ENCODE measurements around the gene SNCB. TPM values are rescaled to one million over a fixed set of nuclear protein-coding genes. Genes with fewer than 3 reads are reported as not detected.

Gene SNCB
- polyA plus RNA-seq, 1 of the 3 experiments (the other 2 are of a cell fraction), result 0.33 TPM

- H3K4me1 ChIP-seq (ENCODE audit: control insufficient read depth in 1 of 2, insufficient read depth in 2 of 2, low read depth in 1 of 2, low read length in 1 of 2), result peaks cover 0 to 30% of the 10 kb centered on the region in 2 experiments; a peak in 1 of 4 replicates
- peaks cover 3% of the 10 kb centered on the region for H3F3A ChIP-seq (replicated peaks; ENCODE audit: insufficient read depth)
- ChIA-PET CTCF (interaction anchor here (1.5 to 3.8 kb wide), 3 partner anchors 27 to 63 kb away, joined by 4 to 15 read pairs (median 6); no protein-coding TSS in a partner anchor), POLR2A (interaction anchor here (0.6 kb wide), 1 partner anchor 8 kb away, joined by 3 read pairs; no protein-coding TSS in a partner anchor)
- H3K27ac ChIP-seq (ENCODE audit: low read depth in 2 of 2, low read length in 1 of 2), result no peak overlapping the region
- DNase-seq, result no peak
- H3K27me3 ChIP-seq (ENCODE audit: insufficient read depth), result no peaks in the 10 kb centered on the region
- no peak overlapping the region for H3K4me2 ChIP-seq
- no peaks in the 10 kb centered on the region for H3K9me3 ChIP-seq
- WGBS (ENCODE audit: low lambda C conversion rate), result 100% methylated on average over 3 of the region's 3 CpGs
- H3K36me3 ChIP-seq (replicated peaks in 1 of 2; ENCODE audit: control insufficient read depth in 1 of 2, insufficient read depth in 2 of 2, low read length in 1 of 2), result no peaks in the 10 kb centered on the region
- H2AFZ ChIP-seq (ENCODE audit: low read depth), result no peak overlapping the region
- no peaks in the 10 kb centered on the region for H3K9me2 ChIP-seq
- no peak for TF ChIP-seq TCF12 (IDR thresholded peaks at IDR 0.05)
- TF ChIP-seq JUND (IDR thresholded peaks at IDR 0.05), result no peak
- no peak for TF ChIP-seq NFIC (IDR thresholded peaks at IDR 0.05; ENCODE audit: borderline replicate concordance)
- no peak for TF ChIP-seq USF1 (IDR thresholded peaks at IDR 0.05; ENCODE audit: borderline replicate concordance, low read depth)
- no peak for TF ChIP-seq REST (IDR thresholded peaks at IDR 0.05; ENCODE audit: low read depth, low read length)
- TF ChIP-seq MEF2A (IDR thresholded peaks at IDR 0.05; ENCODE audit: borderline replicate concordance, low read depth), result no peak
- TF ChIP-seq, protein P1, sequence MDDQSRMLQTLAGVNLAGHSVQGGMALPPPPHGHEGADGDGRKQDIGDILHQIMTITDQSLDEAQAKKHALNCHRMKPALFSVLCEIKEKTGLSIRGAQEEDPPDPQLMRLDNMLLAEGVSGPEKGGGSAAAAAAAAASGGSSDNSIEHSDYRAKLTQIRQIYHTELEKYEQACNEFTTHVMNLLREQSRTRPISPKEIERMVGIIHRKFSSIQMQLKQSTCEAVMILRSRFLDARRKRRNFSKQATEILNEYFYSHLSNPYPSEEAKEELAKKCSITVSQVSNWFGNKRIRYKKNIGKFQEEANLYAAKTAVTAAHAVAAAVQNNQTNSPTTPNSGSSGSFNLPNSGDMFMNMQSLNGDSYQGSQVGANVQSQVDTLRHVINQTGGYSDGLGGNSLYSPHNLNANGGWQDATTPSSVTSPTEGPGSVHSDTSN (IDR thresholded peaks at IDR 0.05), result no peak
- TF ChIP-seq CTCF (IDR thresholded peaks at IDR 0.05), result no peak
- H3K79me2 ChIP-seq (ENCODE audit: insufficient read depth), result peaks cover 21% of the 10 kb centered on the region
- no peak overlapping the region for H3K9ac ChIP-seq
- no peak overlapping the region for H3K4me3 ChIP-seq (ENCODE audit: low read depth in 2 of 2, low read length in 1 of 2)
- H4K20me1 ChIP-seq (ENCODE audit: insufficient read depth), result peaks cover 44% of the 10 kb centered on the region; the same call in 1 of the 2 replicates
These were observed 24.3 kb downstream of the SNCB start for GRCh38 chr5:176606032-176606431.

- Histone ChIP-seq H3F3A (replicated peaks; ENCODE audit: insufficient read depth) (no peaks in the 10 kb centered on the region), H3K36me3 (replicated peaks in 1 of 2; ENCODE audit: control insufficient read depth in 1 of 2, insufficient read depth in 2 of 2, low read length in 1 of 2) (peaks cover 0 to 5% of the 10 kb centered on the region in 2 experiments), H4K20me1 (ENCODE audit: insufficient read depth) (peaks cover 34% of the 10 kb centered on the region; the same call in 1 of the 2 replicates), H3K4me2 (no peak overlapping the region), H3K27me3 (ENCODE audit: insufficient read depth) (no peaks in the 10 kb centered on the region), H3K9me2 (no peaks in the 10 kb centered on the region), H2AFZ (ENCODE audit: low read depth) (no peak overlapping the region), H3K9ac (no peak overlapping the region), H3K79me2 (ENCODE audit: insufficient read depth) (peaks cover 8% of the 10 kb centered on the region), H3K9me3 (no peaks in the 10 kb centered on the region), H3K4me3 (ENCODE audit: low read depth in 2 of 2, low read length in 1 of 2) (no peak overlapping the region), H3K4me1 (ENCODE audit: control insufficient read depth in 1 of 2, insufficient read depth in 2 of 2, low read depth in 1 of 2, low read length in 1 of 2) (peaks cover 0 to 14% of the 10 kb centered on the region in 2 experiments; a peak in 1 of 4 replicates), H3K27ac (ENCODE audit: low read depth in 2 of 2, low read length in 1 of 2) (no peak overlapping the region)
- ChIA-PET POLR2A (no interaction called here), CTCF (interaction anchor here (0.7 to 2.1 kb wide), 4 partner anchors 11 to 187 kb away, joined by 3 to 6 read pairs (median 3); partner anchors contain the start of gene CLTB)
- WGBS (ENCODE audit: low lambda C conversion rate), result 84% methylated on average over 2 of the region's 2 CpGs
- TF ChIP-seq EP300 (IDR thresholded peaks at IDR 0.05; ENCODE audit: borderline replicate concordance in 1 of 2, low read depth in 1 of 2, low read length in 1 of 2) (no peak), FOXJ3 (CRISPR knock-in tag; IDR thresholded peaks at IDR 0.05) (no peak), TAF1 (IDR thresholded peaks at IDR 0.05; ENCODE audit: borderline replicate concordance, low read depth, low read length) (no peak), NFIC (IDR thresholded peaks at IDR 0.05; ENCODE audit: borderline replicate concordance) (no peak)
- TF ChIP-seq, protein P1 (IDR thresholded peaks at IDR 0.05), result no peak
- no peak for DNase-seq
These were observed 27.2 kb downstream of the SNCB start for GRCh38 chr5:176603091-176603490.
